ENCODE results near the gene DNASE1. TPM values are rescaled to one million over a fixed set of nuclear protein-coding genes. Genes with fewer than 3 reads are reported as not detected.

The DNASE1 gene
- total RNA-seq, 1 experiment from 2014 or later, result 13.8 TPM

DNA sequence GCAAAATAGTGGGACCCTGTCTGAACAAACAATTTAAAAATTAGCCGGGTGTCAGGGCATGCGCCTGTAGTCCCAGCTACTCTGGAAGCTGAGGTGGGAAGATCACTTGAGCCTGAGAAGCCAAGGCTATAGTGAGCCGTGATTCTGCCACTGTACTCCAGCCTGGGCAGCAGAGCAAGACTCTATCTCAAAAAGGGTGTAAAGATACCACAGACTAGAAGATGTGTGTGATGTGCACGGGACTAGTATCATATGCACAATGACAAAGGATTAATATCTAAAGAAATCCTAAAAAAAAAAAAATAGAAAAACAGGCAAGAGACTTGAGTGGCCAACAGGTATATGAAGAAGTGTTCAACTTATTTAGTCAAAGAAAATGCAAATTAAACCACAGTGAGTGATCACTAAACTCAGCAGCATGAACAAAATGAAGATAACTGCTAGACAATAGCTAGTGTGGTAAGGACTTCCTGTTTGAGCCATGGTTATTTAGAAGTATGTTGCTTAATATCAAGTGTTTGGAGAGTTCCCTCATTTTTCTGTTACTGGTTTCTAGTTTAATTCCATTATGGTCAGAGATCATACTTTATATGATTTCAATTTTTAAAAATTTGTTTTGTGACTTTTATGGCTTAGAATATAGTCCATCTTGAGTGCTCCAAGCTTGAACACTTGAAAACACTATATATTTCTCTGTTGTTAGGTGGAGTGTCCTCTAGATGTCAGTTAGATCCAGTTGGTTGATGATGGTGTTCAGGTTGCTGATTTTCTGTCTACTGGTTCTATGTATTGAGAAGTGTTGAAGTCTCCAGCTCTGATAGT, 28.4 kb upstream of the DNASE1 start:
- Histone ChIP-seq H3K27me3 (ENCODE audit: control insufficient read depth, insufficient read depth, low read length) (no peaks in the 10 kb centered on the region), H3K36me3 (replicated peaks; ENCODE audit: control insufficient read depth, insufficient read depth, low read length) (no peaks in the 10 kb centered on the region), H3K4me3 (ENCODE audit: insufficient read depth, low read depth, low read length) (no peak overlapping the region)
- no peak for DNase-seq

DNA sequence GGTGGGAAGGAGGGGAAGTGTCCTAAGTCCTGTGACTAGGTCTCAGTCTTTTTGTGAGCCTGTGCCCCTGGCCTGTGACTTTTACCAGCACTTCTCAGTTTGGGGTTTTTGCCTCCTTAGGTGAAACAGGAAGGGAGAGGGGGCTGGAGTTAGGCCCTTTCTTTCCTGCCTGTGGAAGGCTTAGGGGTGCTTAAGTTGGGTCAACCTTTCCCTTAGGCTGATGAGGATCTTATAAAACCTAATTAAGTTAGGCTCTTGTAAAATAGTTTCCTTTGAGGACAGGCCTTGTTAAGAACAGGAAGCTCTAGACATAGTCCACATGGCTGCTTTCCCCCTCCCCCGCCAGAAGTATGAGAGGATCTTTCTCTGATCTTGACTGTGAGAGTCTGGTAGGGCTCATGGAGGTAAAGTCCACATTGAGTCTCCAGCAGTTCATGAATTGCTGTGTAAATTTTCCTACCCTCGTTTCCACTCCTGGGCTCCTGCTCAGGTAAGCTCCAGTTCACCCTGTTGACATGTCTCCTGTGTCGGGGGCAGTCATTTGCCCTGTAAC, 17.0 kb upstream of the DNASE1 start:
- no peaks in the 10 kb centered on the region for H3K27me3 ChIP-seq (ENCODE audit: control insufficient read depth, insufficient read depth, low read length)
- no peaks in the 10 kb centered on the region for H3K36me3 ChIP-seq (replicated peaks; ENCODE audit: control insufficient read depth, insufficient read depth, low read length)
- DNase-seq, result peak; percentile 34
- H3K4me3 ChIP-seq (ENCODE audit: insufficient read depth, low read depth, low read length), result no peak overlapping the region

DNA sequence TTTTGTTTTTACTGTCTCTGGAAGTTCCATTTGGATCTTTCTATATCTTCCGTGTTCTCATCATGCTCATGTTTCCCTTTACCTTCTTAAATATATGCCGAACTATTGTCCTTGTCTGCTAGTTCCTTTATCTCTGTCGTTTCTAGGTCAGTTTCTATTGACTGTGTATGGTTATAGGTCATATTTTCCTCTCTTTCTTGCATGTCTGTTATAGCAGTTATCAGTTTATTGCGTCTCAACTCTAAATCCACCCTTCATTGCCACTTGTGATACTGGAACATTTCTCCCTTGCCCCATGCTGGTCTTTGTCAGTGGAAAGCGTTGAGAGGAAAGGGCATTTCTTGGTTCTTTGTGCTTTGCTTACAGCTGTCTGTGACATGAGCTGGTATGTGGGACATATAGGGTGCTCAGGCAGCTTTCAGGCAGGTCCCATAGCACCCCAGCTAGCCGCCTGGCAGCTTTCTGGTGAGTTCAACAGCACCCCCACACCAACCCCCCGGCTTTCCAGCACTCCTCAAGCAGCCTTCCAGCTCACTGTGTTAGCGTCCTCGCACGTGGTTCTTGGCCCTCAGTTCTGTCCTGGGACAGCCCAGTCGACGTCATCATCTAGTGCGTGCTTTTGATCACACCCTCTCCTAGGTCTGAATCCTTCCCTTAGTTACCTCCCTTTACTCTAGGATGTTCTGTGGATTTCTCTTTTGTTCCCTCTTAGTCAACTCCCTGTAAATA, 15.4 kb upstream of the DNASE1 start:
- DNase-seq, result peak; percentile 49
- Histone ChIP-seq H3K4me3 (ENCODE audit: insufficient read depth, low read depth, low read length) (no peak overlapping the region), H3K27me3 (ENCODE audit: control insufficient read depth, insufficient read depth, low read length) (no peaks in the 10 kb centered on the region), H3K36me3 (replicated peaks; ENCODE audit: control insufficient read depth, insufficient read depth, low read length) (no peaks in the 10 kb centered on the region; the same call in 1 of the 2 replicates)

DNA sequence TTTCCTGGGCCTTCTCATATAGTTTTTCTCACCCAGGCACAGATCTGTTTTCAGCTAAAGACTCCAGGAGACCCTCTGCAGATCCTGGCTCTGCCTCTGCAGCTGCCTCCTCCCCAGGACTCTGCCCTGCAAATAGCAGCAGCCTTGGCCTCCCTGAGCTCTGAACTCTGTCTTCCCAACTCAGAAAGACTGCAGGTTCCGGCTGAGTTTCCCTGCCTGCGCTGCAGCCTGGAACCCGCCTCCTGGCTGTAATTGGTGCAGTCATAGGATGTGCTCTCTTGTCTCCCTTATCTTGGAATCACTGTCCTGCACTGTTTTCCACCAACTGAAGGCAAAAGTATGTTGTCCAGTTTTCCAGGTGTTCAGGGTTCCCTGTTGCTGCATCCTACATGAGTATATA, 14.3 kb upstream of the DNASE1 start:
- Histone ChIP-seq H3K27me3 (ENCODE audit: control insufficient read depth, insufficient read depth, low read length) (no peaks in the 10 kb centered on the region), H3K36me3 (replicated peaks; ENCODE audit: control insufficient read depth, insufficient read depth, low read length) (no peaks in the 10 kb centered on the region; the same call in 1 of the 2 replicates), H3K4me3 (ENCODE audit: insufficient read depth, low read depth, low read length) (no peak overlapping the region)
- DNase-seq, result peak; percentile 28

DNA sequence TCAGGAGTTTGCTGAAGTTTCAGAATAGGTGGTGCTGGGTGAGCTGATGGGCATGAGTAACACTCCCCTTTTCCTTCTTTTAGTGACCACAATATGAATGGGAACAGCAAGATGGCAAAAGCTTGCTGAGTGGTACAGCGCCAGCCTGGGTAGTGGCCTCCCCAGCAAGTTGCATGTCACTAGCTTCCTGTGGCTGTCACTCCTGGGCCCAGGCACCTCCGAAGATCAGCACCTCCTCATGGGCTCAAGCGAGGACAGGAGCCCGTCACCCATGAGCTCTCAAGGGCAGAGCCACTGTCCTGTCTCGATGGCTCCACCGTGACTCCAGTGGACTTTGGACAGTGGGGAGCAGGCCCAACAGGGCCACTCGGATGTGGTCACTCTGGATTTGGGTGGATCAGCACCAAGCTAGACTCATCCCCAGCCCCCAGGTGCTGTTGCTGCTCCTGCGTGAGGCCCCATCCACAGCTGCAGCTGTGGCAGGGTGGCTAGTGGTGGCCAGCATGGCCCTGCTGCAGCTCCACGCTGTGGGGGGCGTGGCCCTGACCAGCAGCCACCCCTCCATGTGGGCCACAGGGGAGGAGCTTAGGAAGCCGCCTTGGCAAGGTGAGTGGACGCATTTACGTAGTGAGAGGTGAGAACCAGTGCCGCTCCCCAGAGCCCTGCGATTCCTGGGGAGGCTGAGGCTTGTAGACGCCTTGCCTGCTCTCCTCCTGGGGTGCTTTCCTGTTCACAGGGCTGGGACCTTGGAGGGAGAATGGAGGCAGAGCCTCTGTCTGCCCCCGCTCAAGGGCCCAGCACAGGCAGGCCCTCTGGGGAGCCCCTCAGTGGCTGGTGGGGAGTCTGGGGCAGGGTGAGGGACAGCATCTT, 13.6 kb upstream of the DNASE1 start:
- Histone ChIP-seq H3K4me3 (ENCODE audit: insufficient read depth, low read depth, low read length) (no peak overlapping the region), H3K36me3 (replicated peaks; ENCODE audit: control insufficient read depth, insufficient read depth, low read length) (no peaks in the 10 kb centered on the region; the same call in 1 of the 2 replicates), H3K27me3 (ENCODE audit: control insufficient read depth, insufficient read depth, low read length) (no peaks in the 10 kb centered on the region)
- peak; percentile 68 for DNase-seq

DNA sequence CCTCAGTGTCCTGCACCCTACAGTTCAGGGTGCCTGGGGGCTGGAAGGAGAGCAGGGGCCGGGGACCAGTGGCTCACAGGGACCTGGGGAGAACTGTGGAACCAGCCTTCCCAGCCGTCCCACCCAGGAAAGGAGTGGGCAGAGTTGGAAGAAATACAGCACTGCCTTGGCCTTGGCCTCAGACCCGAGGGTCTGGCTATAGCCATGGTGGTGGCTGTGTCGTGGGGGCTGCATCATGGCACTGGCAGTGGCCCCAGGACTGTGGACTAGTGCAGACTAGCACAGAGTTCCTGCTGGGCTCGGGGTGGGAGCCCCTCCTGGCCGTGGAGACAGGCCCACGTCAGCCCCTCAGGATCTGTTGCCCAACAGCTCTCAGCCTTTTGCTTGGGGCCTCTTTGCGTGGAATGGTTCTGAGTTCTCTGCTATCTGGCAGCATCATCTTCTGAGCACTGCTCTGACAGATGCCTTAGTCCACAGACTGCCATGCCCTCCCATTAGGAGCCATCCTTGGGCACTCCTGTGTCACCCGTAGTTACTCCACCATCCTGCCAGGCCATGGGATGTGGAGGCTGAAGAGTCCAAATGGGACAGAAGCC, 12.6 kb upstream of the DNASE1 start:
- DNase-seq, result no peak
- Histone ChIP-seq H3K4me3 (ENCODE audit: insufficient read depth, low read depth, low read length) (no peak overlapping the region), H3K36me3 (replicated peaks; ENCODE audit: control insufficient read depth, insufficient read depth, low read length) (no peaks in the 10 kb centered on the region; the same call in 1 of the 2 replicates), H3K27me3 (ENCODE audit: control insufficient read depth, insufficient read depth, low read length) (no peaks in the 10 kb centered on the region)

DNA sequence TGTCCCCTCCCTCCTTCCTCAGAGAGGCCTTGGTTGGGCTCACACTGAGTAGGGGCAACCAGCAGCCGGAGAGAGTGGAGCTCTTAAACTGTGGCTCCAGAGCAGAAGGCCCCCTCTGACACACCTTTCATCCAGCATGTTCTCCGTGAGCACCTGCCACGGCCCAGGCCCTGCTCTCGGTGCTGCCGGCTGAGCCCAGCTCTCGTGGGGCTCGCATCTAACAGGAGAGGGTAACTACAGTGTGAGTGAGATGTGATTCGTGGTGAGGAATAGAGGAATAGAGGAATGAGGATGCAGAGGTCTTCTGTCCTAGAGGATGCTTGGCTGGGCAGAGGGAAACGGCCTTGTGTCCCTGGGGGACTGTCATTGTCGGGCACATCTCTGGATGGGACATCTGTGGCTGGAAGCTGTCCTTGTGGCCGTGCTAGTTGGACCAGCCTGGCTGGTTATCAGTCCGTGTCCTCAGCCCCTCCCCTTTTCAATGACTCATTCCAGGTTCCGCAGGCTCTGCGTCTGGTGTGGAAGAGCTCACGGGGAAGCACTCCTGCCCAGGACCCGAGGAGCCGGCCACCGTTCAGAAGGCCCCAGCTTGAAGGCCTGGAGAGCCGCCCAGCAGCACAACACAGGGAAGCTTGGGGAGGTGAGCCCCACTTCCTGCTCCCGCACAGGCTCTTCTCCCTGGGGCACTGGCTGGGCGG, 11.9 kb upstream of the DNASE1 start:
- peak; percentile 68 for DNase-seq
- no peaks in the 10 kb centered on the region; the same call in 1 of the 2 replicates for H3K36me3 ChIP-seq (replicated peaks; ENCODE audit: control insufficient read depth, insufficient read depth, low read length)
- H3K4me3 ChIP-seq (ENCODE audit: insufficient read depth, low read depth, low read length), result no peak overlapping the region
- H3K27me3 ChIP-seq (ENCODE audit: control insufficient read depth, insufficient read depth, low read length), result no peaks in the 10 kb centered on the region

DNA sequence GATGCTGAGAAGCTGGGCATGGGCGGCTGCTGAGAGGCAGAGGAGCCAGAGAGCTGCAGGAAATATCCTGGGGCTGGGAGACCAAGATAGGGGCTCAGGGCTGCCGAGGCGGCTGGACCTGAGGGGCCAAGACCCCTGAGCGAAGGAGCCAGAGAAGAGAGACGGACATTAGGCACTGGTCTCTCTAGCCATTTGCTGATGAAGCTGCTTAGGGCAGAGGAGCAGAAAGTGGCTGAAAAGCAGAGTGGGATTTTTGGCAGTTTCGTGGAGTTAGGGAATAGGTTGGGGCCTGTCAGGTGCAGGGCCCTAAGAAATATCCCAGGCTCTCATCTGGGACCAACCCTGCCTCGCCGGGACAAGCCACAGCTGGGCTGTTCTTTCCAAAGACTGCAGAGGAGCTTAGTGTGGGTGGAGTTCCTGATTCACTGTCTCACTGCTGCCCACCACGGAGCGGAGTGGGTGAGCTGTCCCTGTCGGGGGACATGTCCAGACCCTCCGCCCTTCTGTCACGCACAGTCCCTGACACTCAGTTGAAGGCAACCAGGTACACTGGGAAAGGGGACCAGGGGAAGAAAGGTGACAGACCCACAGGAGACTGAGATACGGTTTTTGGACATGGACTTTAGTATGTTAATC, 11.3 kb upstream of the DNASE1 start:
- DNase-seq, result peak; percentile 39
- no peak overlapping the region for H3K4me3 ChIP-seq (ENCODE audit: insufficient read depth, low read depth, low read length)

DNA sequence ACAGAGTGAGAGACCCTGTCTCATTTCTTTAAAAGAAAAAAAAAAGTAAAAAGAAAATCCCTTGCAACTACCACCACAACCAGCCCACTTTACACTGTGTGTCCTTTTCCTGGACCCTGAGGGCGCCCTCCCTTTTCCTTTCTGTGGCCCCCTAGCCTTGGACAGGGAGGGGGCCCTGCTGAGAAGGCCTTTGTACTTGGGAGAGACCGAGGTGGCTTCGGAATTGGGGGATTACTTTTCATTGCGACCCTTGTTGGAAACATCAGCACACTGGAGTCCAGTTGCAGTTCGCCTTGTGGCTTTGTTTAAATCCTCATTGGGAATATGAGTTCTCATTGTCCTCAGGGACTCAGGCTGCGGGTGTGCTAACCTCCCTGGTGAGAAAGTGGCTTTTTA, 9.4 kb upstream of the DNASE1 start:
- DNase-seq, result no peak
- H3K27me3 ChIP-seq (ENCODE audit: control insufficient read depth, insufficient read depth, low read length), result no peaks in the 10 kb centered on the region
- no peak overlapping the region for H3K4me3 ChIP-seq (ENCODE audit: insufficient read depth, low read depth, low read length)
- H3K36me3 ChIP-seq (replicated peaks; ENCODE audit: control insufficient read depth, insufficient read depth, low read length), result no peaks in the 10 kb centered on the region; the same call in 1 of the 2 replicates

More for the DNA sequence above, 11.3 kb upstream of the DNASE1 start:
- no peaks in the 10 kb centered on the region; the same call in 1 of the 2 replicates for H3K36me3 ChIP-seq (replicated peaks; ENCODE audit: control insufficient read depth, insufficient read depth, low read length)
- no peaks in the 10 kb centered on the region for H3K27me3 ChIP-seq (ENCODE audit: control insufficient read depth, insufficient read depth, low read length)

DNA sequence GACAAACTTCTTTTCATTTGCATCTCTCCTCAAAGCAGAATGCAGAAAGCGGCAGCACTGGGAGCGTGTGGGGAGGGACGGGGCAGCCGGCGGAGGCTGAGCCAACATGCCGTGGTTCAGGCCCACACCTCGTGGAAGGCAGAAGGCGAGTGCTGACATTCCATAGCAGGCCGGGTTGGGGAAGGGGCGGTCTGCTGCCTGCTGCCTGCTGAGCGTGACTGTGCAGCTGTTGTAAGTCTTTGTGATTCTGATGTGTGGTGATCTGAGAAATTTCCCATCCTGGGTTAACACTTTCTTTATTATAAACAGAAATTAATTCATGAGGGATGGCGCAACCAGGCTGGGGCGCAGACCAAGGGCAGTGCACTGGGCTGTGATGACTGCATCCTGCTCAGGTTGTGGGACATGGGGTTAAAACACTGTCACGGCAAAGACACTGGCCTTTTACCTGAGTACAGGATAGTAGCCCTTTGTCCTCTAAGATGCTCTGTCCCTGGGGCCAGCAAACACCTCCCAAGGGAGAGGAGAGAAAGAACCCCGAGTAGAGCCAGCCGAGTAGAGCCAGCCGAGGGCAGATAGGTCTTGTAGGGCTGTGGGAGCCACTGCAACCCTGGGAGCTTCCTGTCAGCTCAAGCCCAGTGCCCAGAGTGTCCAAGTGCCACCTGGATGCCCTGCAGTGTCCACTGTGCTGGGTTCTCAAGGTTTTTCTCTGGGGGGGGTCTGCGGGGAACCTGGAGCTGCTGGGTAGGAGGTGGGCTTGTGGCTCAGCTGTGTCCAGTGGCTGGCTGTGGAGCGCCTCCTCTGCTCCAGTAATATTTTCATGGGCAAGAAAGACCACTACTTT, 8.8 kb upstream of the DNASE1 start:
- DNase-seq, result peak; percentile 92
- Histone ChIP-seq H3K27me3 (ENCODE audit: control insufficient read depth, insufficient read depth, low read length) (no peaks in the 10 kb centered on the region), H3K4me3 (ENCODE audit: insufficient read depth, low read depth, low read length) (no peak overlapping the region), H3K36me3 (replicated peaks; ENCODE audit: control insufficient read depth, insufficient read depth, low read length) (no peaks in the 10 kb centered on the region; the same call in 1 of the 2 replicates)

DNA sequence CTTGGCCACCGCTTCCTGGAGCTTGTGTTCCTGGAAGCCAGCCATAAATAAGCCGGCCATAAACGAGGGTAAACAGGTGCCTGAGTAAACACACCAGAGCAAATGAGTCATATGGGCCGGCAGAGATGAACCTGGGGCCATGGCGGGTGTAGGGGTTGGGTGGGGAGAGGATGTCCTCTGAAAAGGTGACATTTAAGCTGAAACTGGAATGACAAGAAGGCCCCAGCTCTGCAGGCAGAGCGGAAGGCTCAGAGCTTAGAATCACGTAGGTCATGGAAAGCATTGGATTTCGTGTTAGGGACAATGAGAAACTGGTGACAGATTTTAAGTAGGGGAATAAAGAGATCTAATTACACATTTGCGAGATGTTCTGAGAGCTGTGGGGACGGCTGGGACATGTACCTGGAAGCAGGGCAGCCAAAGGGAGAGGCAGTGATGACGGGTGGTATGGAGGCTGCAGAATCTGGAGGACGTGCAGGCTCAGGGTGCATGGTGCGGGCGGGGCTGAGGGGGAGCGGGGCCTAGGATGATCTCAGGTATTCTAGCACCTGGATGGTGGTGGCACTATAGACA, 8.1 kb upstream of the DNASE1 start:
- no peaks in the 10 kb centered on the region; the same call in 1 of the 2 replicates for H3K36me3 ChIP-seq (replicated peaks; ENCODE audit: control insufficient read depth, insufficient read depth, low read length)
- no peak overlapping the region for H3K4me3 ChIP-seq (ENCODE audit: insufficient read depth, low read depth, low read length)
- peak; percentile 42 for DNase-seq
- H3K27me3 ChIP-seq (ENCODE audit: control insufficient read depth, insufficient read depth, low read length), result no peaks in the 10 kb centered on the region

DNA sequence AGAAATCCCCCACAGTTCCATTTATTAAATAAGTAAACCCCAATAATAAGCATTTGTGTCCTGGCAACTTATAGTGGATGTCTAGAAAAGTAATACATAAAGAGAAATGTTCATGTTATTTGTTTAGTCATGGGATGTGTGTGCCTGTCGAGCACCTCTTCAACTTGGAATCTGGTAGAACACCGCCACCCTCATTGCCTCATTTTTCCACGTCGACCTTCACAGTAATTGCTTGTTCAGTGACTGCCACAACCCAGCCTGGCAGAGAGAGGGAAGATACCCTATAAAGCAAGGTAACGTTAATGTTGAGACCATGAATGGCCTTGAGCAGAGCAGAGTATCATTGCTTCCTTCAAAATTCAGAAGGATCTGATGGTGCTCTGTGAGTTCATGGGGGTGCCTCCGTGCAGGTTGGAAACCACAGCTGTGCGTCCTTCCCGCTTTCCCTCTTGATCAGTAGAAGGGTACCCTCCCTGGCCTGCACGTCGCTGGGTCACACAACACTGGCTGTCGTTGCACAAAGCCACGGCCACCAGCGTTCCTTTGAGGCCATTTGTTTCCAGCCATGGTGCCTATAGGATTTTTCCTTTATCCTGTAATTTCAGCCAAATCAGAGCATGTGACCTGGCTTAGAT, 3.7 kb upstream of the DNASE1 start:
- no peak overlapping the region for H3K4me3 ChIP-seq (ENCODE audit: insufficient read depth, low read depth, low read length)
- peak; percentile 11 for DNase-seq
- peaks cover 2% of the 10 kb centered on the region for H3K36me3 ChIP-seq (replicated peaks; ENCODE audit: control insufficient read depth, insufficient read depth, low read length)
- no peaks in the 10 kb centered on the region for H3K27me3 ChIP-seq (ENCODE audit: control insufficient read depth, insufficient read depth, low read length)

Data from H7 (cell line).